CD4-positive, alpha-beta T cell treated with Interleukin-21 for 1 hour (primary cell): ENCODE data around the gene SDHD.

Experiments
- DNase-seq: peaks from one replicate; pipeline ENCODE4 v3.0.0-alpha.2; 2020

SDHD gene

GRCh38 chr11:112106070-112106469 lies 19.4 kb downstream of the SDHD start:
- DNase-seq: no peak

- DNase-seq: peak; percentile 50
Observed at GRCh38 chr11:112113539-112114457, 27.1 kb downstream of the SDHD start.

- DNase-seq: no peak
Observed at GRCh38 chr11:112114460-112114859, 27.8 kb downstream of the SDHD start.

GRCh38 chr11:112115386-112115785 lies 28.7 kb downstream of the SDHD start:
- DNase-seq: no peak

- no peak for DNase-seq
Observed at GRCh38 chr11:112118176-112118575, 31.5 kb downstream of the SDHD start.

- no peak for DNase-seq
Observed at GRCh38 chr11:112121981-112122615, 35.4 kb downstream of the SDHD start.

GRCh38 chr11:112123129-112123528 lies 36.5 kb downstream of the SDHD start:
- no peak for DNase-seq

- DNase-seq: no peak
Observed at GRCh38 chr11:112127056-112127455, 40.4 kb downstream of the SDHD start.

GRCh38 chr11:112128483-112129121 lies 41.9 kb downstream of the SDHD start:
- DNase-seq: no peak

GRCh38 chr11:112129656-112130055 lies 43.0 kb downstream of the SDHD start:
- DNase-seq: no peak

GRCh38 chr11:112132737-112133136 lies 46.1 kb downstream of the SDHD start:
- DNase-seq: no peak

GRCh38 chr11:112134473-112134872 lies 47.8 kb downstream of the SDHD start:
- no peak for DNase-seq

- DNase-seq: no peak
Observed at GRCh38 chr11:112143597-112143996, 56.9 kb downstream of the SDHD start.
